ENCODE measurements around the gene SLC15A3.

Gene SLC15A3

GRCh38 chr11:60927061-60927592, 24.8 kb downstream of the SLC15A3 start:
- no peak for DNase-seq

GRCh38 chr11:60926500-60926899, 25.5 kb downstream of the SLC15A3 start:
- no peak for DNase-seq

- DNase-seq, result no peak
These were observed 26.1 kb downstream of the SLC15A3 start for GRCh38 chr11:60925868-60926267.

- DNase-seq, result no peak
These were observed 26.8 kb downstream of the SLC15A3 start for GRCh38 chr11:60924906-60925853.

GRCh38 chr11:60924110-60924905, 27.7 kb downstream of the SLC15A3 start, which contains the start of gene TMEM132A:
Gene TMEM132A, plus strand, starts transcription at chr11:60924460. Its CDS starts 174 bp downstream, at chr11:60924634.
- DNase-seq, result peak; percentile 61

- no peak for DNase-seq
These were observed 28.2 kb downstream of the SLC15A3 start for GRCh38 chr11:60923800-60924109.

- no peak for DNase-seq
These were observed 28.6 kb downstream of the SLC15A3 start for GRCh38 chr11:60923326-60923725.

GRCh38 chr11:60922906-60923305, 29.1 kb downstream of the SLC15A3 start:
- DNase-seq, result no peak

GRCh38 chr11:60921777-60922335, 30.1 kb downstream of the SLC15A3 start:
- no peak for DNase-seq

- no peak for DNase-seq
These were observed 30.7 kb downstream of the SLC15A3 start for GRCh38 chr11:60921259-60921658.

GRCh38 chr11:60919956-60920355, 32.0 kb downstream of the SLC15A3 start:
- DNase-seq, result no peak

- DNase-seq, result no peak
These were observed 32.7 kb downstream of the SLC15A3 start for GRCh38 chr11:60919320-60919719.

GRCh38 chr11:60918939-60919265, 33.1 kb downstream of the SLC15A3 start:
- no peak for DNase-seq

GRCh38 chr11:60918251-60918938, 33.6 kb downstream of the SLC15A3 start:
- DNase-seq, result no peak

- DNase-seq, result no peak
These were observed 34.7 kb downstream of the SLC15A3 start for GRCh38 chr11:60917267-60917666.

- no peak for DNase-seq
These were observed 35.2 kb downstream of the SLC15A3 start for GRCh38 chr11:60916669-60917206.

- no peak for DNase-seq
These were observed 36.6 kb downstream of the SLC15A3 start for GRCh38 chr11:60915248-60915914.

- DNase-seq, result no peak
These were observed 37.2 kb downstream of the SLC15A3 start for GRCh38 chr11:60914633-60915247.

GRCh38 chr11:60913793-60914632, 38.0 kb downstream of the SLC15A3 start, which contains the start of gene TMEM109:
Gene TMEM109, plus strand, starts transcription at chr11:60914158. Its CDS starts 5,536 bp downstream, at chr11:60919694.
- DNase-seq, result peak; percentile 92

GRCh38 chr11:60912851-60913528, 39.0 kb downstream of the SLC15A3 start:
- DNase-seq, result no peak

Measured in NCI-H1092 (cell line).